ENCODE data around the gene RASD1. TPM values are rescaled to one million over a fixed set of nuclear protein-coding genes. Genes with fewer than 3 reads are reported as not detected.

RASD1 gene
- total RNA-seq, 1 donor from 2014 or later = 9.2 TPM

DNA sequence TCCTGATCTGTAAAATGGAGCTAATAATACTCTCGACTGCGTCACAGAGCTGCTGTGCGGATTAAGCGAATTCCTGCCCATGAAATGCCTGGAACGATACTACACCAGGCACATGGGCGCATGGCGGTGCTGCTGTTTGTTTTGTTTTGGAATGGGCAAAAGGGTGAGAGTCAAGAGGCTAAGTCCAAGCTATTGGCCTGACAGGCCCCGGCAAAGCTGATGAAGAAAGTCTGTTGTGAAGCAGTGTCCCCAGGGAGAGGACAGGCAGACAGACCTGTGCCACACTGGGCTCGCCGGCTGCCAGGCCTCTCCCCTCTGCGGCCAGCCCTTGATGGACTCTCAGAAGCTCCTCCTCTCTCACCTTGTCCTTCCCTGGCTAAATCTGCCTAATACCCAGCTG lies 31.3 kb upstream of the RASD1 start:
- DNase-seq = no peak

DNA sequence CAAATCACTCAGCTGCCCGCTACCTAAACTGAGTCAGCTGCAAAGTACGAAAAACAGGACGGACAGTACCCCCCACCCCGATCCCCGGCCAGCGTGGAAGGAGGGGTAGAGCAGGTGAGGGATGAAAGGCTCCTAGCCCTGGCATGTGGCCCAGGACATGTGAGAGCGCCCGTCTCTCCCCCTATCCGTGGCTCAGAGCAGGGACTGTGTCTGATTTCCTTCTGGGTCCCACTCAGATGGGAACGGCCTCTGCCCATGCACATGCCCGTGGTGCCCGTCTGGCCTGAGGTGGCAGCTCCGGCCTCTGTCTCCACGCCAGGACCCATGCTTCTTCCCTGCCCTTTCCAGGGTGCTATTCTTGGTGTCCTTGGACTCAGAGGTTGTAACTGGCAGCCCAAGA lies 30.2 kb upstream of the RASD1 start:
- DNase-seq = no peak

DNA sequence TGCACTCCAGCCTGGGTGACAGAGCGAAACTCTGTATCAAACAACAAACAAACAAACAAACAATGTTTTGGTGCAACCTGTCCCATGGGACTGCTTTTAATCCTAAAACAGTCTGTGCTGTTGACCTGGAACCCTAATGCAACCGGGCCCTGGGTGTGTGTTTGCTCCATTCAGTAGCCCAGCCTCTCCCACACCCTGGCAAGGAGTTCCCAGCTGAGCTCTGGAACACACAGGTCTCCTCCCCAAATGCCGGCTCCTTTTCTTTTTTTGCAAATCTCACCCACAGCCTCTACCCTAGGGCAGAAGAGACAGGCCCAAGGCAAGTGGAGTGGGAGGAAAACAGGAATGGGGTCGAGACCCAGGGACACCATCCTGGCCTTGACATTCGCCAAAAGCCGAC lies 29.8 kb upstream of the RASD1 start:
- no peak for DNase-seq

DNA sequence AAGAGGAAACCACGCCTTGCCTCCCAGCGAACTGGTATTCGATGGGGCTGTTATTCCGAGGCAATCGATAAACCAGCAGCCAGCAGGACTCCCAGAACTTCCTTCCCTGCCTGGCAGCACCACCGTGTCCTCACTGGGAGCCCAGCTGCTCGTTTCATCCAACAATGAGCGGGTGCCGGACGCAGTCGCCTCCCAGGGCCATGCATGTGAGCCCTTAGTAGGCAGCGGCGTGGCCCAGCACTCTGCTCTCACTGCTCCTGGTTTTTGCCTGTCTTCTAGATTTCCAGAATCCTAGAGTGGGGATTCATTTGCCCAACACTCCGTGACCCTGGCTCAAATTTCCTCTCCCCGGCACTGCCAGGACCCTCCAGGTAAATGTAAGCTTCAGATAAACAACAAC lies 29.1 kb upstream of the RASD1 start:
- no peak for DNase-seq

DNA sequence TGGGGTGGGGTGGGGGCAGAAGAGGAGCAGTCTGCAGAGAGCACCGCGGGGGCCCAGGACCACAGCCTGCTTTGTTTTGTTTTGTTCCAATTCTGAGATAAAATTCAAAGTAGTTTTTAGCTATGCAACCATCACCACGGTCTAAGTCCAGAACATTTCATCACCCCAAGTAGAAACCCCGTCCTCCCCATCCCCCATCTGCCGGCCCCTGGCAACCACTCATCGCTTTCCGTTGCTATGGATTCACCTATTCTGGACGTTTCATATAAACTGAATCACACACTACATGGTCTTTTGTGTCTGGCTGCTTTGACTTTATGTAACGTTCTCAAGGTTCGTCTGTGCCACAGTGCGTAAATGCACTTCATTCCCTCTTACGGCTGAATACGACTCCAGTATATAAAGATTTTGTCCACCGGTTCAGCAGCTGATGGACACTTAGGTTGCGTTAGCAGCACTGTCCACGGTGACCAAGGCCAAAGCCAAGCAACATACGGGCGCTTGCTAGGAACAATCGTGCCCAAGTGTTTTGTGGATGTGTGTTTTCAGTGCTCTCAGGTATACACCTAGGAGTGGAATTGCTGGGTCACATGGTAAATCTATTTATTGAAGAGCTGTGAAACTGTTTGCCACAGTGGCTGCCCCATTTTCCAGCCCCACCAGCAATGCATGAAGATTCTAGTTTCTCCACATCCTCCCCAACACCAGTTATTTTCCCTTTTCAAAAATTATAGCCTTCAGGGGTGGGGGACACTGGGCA lies 27.7 kb upstream of the RASD1 start:
- no peak for DNase-seq

DNA sequence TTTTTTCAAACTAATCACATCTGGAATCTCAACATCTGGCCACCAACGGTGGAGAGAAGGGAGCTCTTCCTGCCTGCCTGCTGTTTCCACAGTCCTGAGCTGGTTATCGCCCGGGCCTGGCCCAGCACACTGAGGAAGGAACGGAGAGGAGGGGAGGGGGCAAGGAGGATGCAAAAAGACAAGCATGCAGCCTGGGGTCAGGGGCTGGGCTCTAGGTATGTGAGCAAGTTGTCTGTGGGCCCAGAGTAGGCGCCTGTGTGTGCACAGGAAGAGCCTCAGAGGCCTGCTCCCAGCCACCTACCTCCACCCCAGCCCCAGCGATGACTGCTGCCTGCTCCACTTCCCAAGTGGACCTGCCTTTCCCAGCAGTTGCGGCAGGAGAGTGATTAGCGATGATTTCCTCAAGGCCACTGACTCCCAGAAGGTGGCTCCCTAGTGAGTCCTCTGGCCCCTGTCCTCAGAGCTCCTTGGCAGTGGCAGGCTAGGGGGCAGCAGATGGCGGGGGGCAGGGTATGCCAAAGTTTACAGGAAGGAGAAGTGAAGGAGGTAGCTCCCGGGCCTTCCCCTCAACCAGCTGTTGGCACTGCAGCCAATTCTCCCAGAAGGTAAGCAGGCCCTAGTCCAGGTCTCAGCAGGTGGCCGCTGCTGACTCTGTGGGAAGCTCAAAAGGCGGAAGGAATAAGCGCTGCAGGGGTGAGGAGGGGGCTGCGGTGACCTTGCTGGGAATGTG lies 27.0 kb upstream of the RASD1 start:
- no peak for DNase-seq

DNA sequence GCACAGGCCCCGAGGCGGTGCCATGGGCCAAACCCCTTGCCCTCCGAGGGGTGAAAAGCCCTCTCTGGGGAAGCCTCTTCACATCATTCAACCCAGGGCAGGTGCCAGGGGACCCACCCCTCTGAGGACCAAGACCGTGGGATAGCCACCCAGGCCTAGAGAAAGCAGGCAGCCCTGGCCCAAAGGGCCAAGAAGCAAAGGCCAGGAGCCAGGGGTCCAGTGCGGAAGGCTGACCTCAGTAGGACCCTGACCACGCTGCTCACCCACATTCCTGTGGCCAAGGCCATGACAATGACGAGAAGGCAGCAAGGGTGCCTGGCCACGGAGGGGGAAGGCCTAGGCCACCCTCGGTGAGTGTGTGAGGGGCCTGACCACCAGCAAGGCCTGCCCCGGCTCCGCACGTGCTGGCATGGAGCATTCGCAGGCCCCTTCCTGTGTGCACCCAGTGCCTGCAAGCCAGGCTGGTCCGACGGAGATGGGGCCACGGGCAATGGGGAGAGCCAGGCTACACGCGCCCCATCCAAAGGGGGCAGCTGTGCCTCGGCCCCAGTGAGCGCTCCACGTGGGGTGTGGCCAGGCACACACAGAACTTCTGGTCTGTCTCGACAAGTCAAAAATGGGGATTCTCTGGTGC lies 24.5 kb upstream of the RASD1 start:
- DNase-seq = no peak

DNA sequence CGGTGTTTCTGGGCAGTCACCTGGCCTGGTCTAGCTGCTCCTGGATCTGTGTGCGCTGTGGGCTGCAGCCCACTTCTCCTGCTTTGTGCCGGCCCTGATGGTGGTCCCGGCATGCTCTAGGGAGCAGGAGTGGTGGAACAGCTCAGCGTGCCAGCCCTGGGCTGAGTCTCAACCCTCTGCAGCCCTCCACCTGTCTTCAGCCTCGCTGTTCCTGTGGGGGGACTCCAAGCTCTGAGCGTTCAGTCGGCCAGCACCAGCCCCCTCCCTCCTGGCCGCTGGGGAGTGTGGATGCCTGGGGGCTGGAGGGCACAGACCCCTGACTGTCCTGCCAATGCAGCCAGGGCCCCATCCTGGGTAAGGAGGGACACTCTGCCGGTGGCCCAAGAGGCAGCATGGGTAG lies 23.7 kb upstream of the RASD1 start:
- DNase-seq = no peak

DNA sequence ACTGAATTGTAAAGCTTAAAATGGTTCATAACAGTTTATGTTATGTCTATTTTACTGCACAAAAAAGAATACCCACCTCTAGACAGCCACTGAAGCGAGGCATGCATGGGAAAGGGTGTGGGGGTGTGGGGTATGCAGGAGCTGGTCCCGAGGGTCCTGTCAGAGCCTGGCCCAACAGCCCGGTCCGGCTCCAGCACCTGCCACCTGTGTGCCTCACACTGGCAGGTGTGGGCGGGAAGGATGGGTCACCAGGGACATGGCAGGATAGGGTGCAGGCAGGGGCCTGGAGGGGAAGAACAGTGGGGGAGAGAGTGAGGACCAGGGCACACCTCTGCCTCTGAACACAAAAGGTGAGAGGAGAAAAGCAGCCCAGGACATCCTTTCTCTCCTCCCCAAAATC lies 22.8 kb upstream of the RASD1 start:
- no peak for DNase-seq

DNA sequence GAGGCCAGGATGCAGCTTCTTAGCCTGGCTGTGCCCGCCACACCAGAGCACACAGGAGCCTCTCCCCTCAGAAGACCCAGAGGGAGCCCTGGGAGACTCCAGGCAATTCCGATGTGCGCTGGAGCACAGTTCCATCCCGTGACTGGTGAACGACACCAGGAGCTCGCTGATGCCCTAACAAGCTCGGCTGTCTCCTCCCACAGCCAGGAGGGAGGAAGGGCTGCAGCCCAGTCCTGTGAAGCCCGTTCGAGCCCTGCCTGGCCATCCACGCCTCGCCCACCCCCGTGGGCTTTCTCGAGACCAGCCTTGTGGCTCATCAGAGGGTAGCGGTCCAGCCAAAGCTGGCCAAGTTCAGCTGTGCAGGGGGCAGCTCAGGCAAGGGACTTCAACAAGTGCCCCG lies 21.8 kb upstream of the RASD1 start:
- DNase-seq = no peak

DNA sequence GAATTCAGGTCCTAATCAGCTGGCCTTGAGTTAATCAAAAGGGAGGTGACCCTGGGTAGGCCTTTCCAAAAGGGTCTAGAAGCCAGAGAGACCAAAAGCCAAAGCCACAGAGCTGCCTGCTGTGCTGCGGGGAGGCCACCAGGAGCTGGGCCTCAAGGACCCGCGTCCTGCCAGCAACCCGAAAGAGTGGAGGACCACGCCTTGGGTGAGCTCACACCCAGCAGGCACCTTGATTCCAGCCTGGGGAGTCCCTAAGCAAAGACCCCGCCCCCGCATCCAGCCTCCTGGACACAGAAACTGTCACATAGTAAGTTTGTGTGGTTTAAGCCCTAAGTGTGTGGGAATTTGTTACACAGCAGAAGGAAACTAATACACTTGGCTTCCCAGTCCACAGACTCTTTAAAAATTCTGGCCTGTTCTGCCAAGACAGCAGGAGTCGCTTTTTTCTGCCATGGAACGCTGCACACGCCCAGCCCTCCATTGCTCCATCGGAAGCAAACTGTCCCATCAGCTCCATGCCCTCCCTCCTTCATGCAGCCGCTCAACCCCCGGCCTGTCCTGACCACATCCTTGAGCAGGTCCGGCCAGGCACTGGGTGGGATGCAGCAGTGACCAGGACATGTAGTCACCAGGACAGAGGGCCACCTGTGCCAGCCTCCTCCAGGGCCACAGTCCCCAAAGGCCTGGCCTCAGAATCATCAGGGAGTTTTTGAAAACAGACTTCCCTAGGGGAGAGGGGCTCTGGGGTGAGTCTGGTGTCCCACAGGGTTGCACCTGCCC lies 20.9 kb upstream of the RASD1 start:
- no peak for DNase-seq

DNA sequence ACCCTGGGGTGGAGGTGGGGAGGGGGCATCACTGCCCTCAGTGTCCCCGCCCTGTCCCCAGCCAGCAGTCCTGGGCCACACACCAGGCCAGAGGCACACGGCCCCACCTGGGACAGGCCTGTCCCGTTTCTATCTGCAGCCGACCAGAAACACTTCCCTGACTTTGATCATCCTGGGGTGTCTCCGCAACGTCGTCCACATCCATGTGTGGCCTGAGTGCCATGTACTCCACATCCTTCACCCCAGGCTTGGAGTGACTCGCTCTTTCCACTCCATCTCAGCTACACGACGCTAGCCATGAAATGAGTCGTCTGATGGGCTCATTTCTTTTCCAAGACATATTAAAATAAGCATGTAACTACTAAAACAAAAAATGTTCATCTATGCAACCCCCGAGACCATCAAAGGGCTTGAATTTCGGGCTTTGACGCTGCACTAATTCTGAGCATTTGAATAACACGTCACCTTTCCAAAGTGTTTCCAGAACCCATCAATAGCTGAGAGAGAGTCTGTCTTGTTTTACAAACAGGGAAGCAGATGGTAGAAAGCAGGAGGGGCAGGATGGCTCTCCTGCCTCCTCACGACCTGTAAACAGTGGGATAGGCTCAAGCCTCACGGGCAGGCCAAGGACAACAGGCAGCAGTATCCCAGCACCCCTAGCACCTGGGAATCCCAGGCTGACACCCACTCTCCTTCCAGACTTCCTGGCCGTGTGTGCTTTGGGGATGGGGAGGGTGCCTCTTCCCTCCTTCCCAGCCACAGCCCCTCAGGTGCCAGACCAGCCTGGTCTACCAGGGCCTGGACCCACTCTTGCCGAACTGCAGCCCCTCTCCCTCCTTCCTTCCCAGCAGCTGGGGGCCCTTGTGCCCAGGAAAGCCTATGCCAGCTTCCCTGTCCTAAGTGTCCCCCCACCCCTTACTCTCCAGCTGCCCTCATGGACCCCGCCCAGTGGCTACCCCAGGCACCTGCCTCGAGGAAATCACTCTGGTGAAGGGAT lies 20.0 kb upstream of the RASD1 start:
- DNase-seq = no peak

DNA sequence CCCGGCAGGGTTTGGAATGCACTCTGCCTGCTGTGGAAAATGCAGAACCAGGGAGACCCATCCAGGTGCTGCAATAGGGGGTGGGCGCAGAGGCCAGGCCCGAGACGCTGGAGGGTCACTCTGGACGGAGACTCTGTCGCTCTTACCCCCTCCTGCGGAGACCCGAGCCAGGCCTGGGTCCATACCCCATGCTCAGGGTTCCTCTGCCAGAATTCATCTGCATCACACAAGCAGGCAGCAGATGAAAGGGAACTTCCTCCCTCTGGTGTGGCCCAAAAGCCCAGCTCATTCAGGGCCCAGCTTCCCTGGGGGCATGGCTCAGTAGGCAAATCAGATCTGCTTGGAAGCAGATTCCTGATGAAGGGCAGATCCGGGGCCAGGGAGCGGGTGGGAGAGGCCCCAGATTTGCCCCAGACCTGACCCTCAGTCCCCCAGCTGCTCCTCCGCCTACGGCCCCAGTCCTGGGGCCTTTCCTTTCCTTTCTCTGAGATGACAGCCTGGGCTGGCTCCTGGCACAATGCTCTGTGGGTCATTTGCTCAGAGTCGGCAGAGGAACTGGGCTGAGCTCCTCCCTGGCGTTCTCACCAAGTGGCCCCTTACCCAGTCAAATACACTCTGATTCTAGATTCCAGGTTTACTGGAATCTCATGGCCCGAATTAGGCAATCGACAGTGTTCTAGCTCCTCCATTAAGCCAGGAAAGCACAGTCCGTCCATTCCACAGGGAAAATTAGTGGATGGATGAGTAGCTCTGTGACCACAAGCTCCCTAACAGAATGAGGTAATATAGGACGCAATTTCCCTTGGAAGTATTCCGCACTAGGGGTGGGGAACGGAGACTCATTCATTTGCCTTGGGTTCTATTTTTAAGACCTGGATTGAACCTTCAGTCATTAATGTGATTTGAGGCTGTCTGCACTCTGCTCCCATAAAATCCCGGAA lies 19.1 kb upstream of the RASD1 start:
- no peak for DNase-seq

DNA sequence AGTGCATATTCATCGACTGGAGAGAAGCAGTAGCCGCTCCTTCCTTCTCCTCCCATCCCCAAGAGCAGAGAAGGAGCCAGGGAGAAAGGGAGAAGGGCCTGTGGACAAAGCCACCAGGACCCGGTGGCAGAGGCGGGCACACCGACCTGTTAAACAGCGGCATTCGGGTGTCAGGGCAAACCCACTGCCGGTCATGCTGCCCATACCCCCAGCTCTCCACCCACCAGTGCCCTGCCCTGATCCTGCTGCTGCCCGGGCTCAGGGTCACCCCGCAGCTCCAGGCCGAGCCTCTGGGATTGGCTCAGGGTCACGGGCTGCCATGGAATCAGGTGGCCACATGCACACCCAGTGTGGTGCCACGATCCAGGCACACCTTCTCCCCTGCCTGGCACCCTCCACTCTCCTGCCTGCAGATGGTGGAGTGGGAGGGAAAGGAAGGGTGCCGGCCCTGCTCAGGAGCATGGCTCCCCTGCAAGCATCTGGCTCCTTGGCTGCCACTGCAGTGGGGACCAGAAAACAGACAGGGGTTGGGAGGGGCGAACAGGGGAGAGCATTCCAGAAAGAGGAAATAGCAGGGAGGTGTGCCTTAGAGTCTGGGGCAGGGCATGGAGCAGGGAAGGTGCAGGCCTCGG lies 18.3 kb upstream of the RASD1 start:
- DNase-seq = no peak

DNA sequence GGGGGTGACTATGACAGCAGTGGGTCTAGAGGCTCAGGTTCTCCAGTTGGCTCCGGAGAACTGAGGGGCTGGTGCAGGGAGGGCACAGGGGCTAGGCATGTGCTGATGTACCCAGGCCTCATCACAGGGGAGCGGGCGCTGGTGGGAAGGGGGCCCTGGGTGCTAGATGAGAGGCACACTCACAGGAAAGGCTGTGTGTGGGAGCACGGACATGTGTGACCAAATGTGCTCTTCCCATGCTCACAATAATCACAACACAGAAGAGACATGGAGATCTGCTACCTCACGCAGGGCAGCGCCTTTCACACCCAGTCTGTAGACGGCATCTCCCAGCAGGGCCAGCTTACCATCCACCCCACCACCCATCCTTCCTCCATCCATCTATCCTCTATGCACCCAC lies 17.4 kb upstream of the RASD1 start:
- DNase-seq = no peak

DNA sequence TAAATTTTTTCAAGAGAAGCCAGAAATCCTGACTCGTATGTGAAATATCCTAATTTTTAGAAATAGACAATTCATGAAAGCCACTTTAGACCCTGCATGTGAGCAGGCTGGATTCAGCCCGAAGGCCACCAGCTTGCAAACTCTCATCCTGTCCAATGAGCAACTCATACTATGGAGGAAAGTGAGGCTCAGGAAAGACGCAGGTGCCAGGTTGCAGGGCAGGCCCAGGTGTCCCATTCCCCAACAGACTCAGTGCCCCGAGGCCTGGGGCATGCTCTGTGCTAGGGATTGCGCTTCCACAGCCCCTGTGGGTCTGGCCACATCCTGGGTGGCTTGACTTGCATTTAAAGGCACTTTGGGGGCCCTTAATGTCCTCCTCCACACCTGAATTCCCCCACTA lies 16.7 kb upstream of the RASD1 start:
- DNase-seq = no peak

DNA sequence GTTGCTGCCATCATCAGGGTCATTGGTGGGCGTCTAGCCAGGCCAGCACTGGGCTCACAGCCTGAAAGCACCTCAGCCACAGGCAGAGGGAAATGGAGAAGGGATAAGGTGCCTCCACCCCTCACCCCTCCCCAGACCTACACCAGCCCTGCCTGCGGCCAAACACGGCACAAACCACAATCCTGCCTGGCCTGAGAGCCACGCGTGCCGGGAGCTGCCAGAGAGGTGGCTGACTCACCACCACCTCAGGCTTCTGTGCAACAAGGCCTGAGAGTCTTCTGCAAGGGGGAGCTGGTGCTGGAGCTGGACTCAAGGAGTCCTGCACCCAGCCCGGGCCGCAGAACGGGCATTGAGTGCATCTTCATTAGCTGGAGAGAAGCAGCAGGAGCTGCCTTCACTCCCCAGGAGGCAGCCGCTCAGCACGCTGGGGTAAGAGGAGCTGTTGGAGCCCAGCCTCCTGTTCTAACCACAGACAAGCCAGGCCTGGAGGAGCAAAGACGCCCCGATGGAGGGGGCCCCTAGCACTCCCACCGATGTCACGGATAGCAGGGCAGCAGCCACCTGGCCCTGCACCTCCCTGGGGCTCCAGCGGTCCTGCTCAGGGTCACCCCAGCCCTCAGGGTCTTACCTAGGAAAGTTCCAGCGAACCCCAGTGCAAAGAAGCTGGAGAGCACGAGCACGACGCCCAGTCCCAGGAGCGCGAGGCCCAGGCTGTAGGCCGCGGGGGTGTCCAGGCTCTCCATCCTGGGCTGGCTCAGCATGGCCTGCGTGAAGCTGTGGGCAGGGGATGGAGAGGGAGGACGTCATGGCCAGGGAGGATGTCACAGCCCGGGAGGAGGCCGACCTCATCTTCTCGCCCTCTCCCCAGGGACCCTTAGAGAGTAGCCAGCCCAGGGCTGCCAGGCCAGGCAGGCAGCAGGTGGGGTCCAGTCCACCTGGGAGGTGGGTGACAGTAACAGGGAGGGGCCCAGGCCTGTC lies 16.0 kb upstream of the RASD1 start:
- no peak for DNase-seq

DNA sequence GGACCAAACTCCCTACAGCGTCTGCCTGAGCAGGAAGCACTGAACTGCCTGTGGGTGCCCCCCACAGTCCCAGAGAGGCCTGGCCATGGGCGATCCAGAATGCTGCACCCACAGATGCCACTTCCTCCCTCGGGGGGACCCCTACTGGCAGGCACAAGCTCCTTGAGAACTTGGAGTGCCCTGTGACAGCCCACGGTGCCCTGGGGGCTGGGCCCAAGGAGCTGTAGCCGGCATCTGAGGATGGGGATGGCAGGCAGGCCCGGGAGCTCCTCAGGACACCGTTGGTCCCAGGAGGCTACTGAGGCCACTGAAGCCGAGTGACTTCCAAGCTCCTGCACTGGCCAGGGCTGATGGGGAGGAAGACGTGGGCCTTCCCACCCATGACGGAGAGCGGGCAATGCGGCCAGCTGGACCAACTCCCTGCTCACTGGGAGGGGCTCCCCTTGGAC lies 15.1 kb upstream of the RASD1 start:
- DNase-seq = no peak
